Lung microvascular endothelial cell (primary cell): ENCODE measurements around the gene ELF2. TPM values are rescaled to one million over a fixed set of nuclear protein-coding genes. Genes with fewer than 3 reads are reported as not detected.
"Not testable (repeated sequence)": the region's sequence is repeated elsewhere in the genome, so short reads cannot be mapped to it uniquely, and the experiment has no call there.

Experiments used
- DNase-seq, 2 donors: peaks; one replicate each; pipeline versions ENCODE4 v3.0.0 to v3.0.0-alpha.2; 2010; ENCODE audit warnings: low read depth in 2 of 2
- total RNA-seq: library from RNA; depleted of rRNA; stranded (reverse); fragments of >200 nt; gene quantifications from 2 replicates; pipeline ENCODE4 v1.2.1, GENCODE V29; 2014

The ELF2 gene
- total RNA-seq, 1 donor from 2014 or later = 45.0 TPM

DNA sequence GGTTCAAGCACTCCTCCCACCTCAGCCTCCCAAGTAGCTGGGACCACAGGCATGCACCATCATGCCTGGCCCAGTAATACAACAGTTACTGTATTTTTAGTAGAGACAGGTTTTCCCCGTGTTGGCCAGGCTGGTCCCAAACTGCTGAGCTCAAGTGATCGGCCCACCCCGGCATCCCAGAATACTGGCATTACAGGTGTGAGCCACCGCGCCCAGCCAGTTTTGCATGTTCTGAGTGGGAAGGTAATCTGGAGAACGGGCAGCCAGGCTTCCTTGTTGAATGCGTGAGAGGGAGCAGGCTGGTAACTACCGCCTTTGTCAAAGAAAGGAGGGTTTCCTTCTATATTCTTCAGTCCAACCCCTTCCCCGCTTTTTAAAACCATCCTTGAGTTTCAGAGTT lies 152.3 kb downstream of the ELF2 start:
- no peak for DNase-seq

DNA sequence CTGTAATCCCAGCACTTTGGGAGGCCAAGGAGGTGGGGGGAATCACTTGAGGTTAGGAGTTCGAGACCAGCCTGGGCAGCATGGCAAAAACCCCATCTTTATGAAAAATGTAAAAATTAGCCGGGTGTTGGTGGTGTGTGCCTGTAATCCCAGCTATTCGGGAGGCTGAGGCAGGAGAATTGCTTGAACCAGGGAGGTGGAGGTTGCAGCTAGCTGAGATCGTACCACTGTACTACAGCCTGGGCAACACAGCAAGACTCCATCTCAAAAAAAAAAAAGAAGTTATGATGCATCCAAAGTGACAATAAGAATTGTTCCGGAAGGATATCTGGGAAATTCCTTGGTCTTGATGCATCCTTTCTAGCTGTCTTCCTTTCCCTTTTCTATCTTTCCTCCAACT lies 154.2 kb downstream of the ELF2 start:
- DNase-seq = no peak

DNA sequence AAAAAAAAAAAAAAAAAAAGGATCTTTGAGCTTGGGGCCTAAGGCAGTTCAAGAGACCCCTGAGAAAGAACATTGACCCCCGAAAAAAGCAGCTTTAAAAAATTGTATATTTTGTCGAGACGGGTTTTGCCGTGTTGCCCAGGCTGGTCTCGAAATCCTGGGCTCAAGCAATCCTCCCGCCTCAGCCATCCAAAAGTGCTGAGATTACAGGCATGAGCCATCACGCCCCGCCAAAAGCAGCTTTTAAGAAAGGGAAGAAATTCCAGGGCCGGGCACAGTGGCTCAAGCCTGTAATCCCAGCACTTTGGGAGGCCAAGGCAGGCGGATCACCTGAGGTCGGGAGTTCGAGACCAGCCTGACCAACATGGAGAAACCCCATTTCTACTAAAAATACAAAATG lies 155.9 kb downstream of the ELF2 start:
- DNase-seq = not testable (repeated sequence)

DNA sequence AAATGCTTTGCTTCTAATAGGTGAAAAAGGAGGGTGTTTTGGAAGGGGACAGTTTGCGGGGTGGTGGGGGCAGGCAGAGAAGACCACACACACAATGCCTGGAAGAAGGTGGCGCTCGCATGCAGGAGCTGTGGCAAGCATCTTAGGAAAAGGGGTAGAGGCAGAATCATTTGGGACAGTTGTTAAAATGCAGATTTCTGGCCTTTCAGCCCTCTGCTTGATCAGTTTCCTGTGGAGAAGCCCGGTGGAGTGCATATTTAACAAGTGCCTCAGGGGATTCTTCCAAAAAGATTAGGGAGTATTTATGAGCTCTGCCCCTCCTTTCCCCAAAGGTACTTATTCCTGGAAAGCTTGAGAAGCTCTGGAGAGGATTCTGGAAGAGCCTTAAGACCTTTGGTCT lies 156.6 kb downstream of the ELF2 start:
- no peak for DNase-seq

DNA sequence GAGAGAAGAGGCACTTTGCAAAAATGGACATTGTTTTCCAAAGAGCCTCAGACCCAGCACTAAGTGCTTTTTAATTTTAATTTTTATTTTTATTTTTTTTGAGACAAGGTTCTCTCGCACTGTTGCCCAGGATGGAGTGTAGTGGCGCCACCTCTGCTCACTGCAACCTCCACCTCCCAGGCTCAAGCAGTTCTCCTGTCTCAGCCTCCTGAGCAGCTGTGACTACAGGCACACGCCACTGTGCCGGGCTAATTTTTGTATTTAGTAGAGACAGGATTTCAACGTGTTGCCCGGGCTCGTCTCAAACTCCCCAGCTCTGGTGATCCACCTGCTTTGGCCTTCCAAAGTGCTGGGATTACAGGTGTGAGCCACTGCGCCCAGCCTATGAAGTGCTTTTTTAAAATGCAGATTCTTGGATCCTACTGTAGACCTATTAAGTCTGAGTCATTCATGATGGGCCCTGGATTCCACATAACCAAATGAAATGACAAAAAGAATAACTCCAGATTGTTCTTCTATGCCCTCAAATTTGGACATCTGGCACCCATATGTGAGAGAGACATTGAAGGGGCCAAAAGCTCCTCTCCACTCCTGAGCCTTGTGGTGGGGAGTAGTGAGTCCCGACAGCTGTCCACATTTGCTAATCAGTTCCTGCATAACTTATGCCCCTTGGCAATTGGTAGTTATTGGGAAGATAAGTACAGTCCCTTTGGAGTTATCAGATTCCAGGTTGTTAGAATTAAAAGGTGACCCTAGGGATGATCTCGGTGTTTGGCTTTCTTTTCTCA lies 157.9 kb downstream of the ELF2 start:
- no peak for DNase-seq

DNA sequence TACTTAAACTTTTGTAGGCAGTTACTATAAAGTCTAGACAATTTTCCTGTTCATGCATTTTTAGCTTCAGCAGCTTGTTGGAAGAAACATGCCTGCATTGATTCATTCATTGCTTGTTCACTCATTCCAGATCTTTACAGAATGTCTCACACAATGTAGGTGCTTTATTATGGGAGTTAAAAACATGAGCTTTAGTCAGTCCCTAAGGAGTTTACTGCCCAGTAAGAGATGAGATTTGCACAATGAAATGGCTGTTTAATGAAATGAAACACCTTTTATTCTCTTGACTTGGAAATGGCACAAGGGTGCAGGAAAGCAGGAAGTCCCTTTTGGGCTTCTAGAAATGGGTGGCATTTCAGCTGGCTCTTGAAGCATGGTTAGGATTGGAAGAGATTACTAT lies 158.5 kb downstream of the ELF2 start:
- no peak for DNase-seq

DNA sequence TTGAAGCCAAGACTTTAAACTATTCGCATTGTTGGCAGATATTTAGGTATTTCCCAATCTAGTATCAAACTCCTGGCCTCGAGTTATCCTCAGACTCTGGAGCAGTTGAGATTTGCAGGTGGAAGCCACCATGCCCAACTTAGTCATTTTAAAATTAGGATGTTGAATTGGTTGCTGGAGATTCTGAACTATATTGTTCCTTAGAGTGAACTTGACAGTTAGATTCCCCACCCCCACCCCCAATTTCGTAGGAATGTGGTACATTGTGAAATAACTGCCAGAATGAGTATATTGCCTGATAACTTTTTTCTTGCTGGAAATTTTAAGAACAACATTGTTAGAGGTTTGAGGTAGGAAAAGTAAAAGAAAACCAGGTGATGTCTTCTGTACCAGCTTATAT lies 159.2 kb downstream of the ELF2 start:
- DNase-seq = no peak

DNA sequence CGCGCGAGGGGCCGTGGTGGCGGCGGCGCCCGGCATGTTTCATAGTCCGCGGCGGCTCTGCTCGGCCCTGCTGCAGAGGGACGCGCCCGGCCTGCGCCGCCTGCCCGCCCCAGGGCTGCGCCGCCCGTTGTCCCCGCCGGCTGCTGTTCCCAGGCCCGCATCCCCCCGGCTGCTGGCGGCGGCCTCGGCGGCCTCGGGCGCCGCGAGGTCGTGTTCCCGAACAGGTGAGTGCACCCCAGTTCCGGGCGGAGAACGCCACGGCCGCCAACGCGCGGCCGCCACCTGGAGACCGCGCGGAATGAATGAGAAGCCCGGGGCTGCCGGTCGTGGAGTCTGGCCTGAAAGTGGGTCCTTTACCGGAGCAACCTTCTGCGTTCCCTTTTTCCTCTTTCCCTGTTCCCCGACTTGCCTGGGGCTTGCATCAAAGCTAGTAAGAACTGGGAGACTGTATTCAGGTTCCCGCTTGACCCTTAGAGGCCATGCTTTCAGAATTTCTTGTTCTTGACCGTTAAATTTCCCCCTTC lies 161.0 kb downstream of the ELF2 start:
- DNase-seq = peak; percentile 22 to 48

DNA sequence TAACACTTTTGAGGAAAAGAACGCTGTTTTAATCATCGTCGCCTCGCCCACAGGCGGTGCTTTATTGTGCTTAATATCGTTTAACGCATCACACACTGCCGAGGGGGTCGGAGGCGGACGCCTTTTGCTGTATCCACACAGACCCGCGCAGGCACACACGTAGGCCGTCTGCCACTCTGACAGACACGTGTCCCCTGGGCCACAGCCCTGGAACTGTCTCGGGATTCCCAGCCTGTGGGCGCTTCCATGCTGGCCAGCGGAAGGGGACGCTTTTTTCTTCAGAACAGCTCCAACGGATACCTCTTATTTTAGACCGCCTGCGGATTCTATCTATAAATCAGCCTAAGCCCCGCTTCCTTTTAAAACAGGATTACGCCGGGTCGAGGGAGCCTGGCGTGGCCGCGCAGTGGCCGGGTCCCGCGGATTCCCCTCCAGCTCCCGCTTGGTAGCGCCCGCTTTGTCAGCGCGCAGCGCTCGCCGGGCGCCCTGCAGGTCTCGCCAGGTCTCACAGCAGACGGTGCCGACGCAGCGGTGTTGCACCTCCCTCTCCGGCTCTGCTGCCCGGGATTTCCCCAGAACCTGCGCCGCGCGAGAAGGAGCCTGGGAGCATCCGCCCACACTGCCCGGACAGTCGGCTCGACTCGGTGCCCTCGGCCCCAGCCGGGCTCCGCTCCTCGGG lies 161.6 kb downstream of the ELF2 start, which contains the start of gene NOCT:
Gene NOCT, plus strand, starts transcription at position 513 of the 679 bp plus-strand sequence. CDS start 201 bp downstream, outside the sequence.
- peak; percentile 94 to 95 for DNase-seq

DNA sequence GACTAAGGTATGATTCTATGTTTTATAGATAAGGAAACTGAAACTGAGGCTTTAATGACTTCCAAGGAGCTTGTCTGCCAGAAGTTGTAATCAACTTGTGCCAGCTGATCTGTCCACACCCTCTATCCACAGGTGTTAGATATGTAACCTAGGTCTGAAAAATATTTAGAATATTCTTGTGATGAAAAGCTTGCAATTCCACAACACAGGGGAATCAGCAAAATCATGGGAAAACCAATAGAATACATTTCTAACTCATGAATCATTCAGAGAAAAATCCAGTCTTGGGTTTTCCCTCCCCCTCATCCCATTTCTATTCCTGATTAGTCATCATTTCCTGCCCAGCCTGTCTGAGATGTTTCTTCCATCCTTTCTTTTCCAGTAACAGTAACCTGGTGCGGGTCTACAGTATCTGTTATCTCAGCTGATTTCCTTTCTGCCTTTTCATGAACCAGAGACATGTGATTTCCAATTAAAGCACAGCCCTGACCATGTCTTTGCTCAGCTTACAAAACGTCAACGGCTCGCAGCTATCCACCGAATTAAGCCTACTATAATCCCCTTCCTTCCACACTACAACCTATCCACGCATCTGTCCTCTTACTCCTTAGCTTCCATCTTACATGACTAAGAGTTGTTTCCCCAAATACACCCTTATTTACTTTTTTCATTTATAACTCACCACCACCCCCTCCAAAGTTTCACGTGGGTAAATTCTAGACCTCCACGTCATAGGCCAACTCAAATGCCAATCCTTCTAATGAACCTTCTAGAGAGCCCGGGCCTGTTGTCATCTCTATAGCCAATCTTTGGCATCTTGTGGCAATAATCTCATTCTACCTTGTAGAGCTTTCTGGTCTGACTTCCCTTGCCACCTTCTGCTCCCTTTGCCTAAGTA lies 162.4 kb downstream of the ELF2 start:
- peak; percentile 93 for DNase-seq

DNA sequence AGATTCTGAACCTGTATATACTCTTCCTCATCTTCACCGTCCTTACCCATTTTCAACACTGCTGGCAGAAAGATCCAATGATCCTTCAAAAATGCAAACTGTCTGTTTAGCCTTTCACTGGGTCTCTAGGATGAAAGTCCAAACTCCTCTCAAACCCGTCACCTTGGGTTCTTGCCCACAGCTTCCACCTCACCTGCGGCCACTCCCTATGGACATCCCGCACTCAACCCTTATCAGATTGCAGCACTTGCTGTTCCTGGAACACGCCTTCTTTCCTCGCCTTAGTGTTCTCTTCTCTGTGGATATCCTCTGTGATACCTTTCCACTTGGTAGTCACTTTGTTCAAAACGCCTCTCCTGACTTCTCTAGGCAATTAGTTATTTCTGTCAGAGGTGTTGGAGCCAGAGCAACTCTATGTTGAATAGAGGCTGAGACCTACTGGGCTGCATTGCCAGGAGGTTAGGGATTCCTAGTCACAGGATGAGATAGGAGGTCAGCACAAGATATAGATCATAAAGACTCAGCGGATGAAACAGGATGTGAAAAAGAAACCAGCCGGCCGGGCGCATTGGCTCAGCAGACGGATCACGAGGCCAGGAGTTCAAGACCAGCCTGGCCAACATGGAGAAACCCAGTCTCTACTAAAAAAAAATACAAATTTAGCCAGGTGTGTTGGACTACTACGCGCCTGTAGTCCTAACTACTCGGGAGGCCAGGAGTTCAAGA lies 165.6 kb downstream of the ELF2 start:
- DNase-seq = no peak

DNA sequence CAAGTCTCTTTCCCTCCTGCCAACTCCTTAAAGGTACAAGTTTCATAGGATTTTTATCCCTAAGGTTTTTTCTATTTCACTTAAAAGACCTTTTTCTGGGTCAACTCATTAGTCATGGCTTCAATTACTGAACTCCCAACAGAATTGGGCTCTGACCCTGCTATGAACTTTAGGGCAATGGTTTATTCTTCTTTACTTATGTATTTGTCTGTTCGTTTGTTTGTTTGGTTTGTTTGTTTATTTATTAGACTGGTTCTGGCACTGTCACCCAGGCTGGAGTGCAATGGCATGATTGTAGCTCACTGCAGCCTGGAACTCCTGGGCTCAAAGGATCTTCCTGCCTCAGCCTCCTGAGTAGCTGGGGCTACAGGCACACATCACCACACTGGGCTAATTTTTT lies 167.3 kb downstream of the ELF2 start:
- DNase-seq = no peak

DNA sequence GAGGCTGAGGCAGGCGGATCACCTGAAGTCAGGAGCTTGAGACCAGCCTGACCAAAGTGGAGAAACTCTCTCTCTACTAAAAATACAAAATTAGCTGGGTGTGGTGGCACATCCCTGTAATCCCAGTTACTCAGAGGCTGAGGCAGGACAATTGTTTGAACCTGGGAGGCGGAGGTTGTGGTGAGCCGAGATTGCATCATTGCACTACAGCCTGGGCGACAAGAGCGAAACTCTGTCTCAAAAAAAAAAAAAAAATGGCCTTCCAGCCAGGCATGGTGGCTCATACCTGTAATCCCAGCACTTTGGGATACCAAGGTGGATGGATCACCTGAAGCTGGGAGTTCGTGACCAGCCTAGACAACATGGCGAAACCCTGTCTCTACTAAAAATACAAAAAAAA lies 168.7 kb downstream of the ELF2 start:
- DNase-seq = not testable (repeated sequence)

DNA sequence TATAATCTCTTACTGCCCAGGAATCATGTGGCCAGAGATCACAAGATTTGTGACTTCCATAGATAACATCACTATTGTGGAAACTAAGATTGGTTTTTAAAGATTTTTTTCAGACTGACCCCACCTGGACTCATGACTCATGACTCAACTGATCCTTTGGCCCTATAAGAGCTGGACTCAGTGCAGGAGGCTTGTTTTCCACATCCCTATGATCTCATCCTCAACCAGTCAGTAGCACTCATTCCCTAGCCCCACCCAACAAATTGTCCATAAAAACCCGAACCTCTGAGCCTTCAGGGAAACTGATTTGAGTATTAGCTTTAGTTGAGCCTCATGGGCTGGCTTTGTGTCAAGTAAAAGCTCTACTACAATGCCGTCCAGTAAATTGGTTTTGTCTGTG lies 169.4 kb downstream of the ELF2 start:
- no peak for DNase-seq

Other genes starting within 250 kb of the ELF2 start
- 18.3 and 24.6 TPM in 2 replicates for gene NOCT, start 161.4 kb downstream of the ELF2 start, total RNA-seq
- gene MGARP, start 103.0 kb upstream of the ELF2 start, total RNA-seq = 0.40 and 0.44 TPM in 2 replicates
- gene NAA15, start 124.3 kb upstream of the ELF2 start, total RNA-seq = 14.8 and 15.5 TPM in 2 replicates
- gene NDUFC1, start 125.3 kb upstream of the ELF2 start, total RNA-seq = 60.1 and 63.7 TPM in 2 replicates